Fibroblast of skin of left biceps (primary cell): ENCODE measurements around the gene SOCS6.
"Not testable (repeated sequence)": the region's sequence is repeated elsewhere in the genome, so short reads cannot be mapped to it uniquely, and the experiment has no call there.

Experiments used
- DNase-seq, 2 experiments: peaks; one replicate each; pipeline ENCODE4 v3.0.0-alpha.2; 2013; ENCODE audit warnings: low read depth in 2 of 2

The SOCS6 gene

DNA sequence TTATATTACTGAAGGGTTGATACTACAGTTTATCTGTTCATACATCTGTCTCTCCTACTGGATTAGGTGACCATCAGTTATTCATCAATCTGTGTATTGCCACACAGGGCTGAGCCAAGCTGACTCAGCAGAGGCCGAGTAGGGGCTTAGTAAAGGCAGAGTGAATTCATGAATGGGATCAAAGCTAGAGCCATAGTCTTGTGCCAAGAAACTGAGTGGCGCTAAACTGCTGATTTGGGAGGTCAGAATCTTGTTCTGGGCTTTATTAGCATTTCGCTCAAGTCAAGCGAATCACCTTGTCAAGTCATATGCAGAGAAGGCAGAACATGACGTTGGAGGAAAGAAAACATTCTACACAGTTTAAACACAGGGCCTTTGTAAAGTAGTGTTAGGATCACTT lies 34.1 kb downstream of the SOCS6 start:
- DNase-seq, result peak in 1 of 2 experiments; percentile 21

DNA sequence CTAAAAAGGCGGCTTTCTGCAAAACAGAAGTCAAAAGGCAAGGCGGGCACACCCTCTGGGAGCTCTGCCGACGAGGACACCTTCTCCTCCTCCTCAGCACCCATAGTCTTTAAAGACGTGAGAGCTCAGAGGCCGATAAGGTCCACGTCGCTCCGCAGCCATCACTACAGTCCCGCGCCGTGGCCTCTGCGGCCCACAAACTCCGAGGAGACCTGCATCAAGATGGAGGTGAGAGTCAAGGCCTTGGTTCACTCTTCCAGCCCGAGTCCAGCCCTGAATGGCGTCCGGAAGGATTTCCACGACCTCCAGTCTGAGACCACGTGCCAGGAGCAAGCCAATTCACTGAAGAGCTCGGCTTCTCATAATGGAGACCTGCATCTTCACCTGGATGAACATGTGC lies 36.1 kb downstream of the SOCS6 start:
- no peak for DNase-seq

DNA sequence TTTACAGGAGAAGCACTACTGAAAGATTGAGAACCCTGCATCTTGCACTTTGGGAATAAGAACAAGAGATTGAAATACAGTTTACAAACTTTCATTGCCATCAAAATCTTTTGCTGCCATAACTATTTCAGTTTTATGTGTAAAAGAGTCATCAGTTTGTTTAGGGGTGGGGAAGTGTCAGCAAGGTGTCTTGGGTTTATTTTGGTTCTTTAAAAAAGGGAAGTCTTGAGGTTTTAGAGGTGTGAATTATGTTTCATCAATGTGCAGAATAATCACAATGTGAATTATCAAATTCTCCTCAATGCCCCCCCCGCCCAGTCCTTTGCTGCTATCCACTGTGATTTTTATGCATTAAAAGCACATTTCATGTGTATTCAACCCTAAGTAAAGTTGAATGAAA lies 37.4 kb downstream of the SOCS6 start:
- no peak for DNase-seq

DNA sequence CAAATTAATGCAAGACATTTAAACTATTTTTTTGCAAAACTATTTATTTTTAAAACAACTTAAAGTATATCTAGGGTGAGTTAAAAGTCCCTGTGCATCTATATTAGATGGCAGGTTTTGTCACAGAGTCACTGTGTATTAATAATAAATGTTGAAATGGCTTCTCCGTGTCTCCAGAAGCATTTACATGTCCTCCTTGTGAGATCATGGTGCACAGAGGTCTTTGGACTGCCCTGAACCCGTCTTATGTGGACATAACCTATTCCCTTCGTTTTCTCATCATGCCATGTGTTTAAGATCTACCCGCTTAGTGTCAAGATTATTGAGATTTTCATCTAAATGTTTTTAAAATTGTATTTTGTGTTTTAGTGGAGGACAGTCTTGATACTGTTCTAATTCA lies 39.3 kb downstream of the SOCS6 start:
- DNase-seq, result no peak

DNA sequence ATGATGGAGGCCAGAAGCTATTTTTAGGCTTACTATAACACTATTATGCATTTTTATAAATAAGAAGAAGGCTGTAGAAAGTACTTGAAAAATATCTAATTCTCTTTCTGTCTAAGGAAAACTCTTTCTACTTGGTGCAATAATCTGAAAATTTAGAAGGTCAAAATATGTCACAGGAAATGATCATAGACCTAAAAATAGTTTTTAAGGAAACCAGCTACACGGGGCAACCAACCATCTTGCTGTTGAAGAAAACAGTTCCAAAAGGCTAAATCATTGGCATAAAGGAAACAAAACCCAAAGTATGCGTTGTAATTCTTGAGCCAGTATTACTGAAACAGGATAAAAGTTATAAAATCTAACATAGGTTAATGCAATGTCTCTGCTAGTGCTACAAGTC lies 40.2 kb downstream of the SOCS6 start:
- no peak for DNase-seq

DNA sequence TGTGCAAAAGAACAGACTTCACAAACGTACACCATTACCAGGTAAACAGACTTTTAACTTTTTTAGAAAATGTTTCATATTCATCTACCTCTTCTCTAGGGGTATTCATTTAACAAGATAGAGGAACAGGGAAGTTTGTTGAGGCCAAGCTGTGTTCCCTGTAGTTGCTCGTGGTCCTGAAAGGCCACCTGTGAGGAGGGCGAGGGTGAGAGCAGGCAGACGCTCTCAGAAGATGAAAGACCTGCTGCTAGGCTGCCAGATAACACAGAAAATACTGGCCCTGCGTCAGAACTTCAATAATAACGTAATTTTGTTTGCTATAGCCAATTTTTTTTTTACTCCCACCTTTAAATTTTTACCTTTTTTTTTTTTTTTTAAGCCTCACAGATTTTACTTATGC lies 42.0 kb downstream of the SOCS6 start:
- no peak for DNase-seq

DNA sequence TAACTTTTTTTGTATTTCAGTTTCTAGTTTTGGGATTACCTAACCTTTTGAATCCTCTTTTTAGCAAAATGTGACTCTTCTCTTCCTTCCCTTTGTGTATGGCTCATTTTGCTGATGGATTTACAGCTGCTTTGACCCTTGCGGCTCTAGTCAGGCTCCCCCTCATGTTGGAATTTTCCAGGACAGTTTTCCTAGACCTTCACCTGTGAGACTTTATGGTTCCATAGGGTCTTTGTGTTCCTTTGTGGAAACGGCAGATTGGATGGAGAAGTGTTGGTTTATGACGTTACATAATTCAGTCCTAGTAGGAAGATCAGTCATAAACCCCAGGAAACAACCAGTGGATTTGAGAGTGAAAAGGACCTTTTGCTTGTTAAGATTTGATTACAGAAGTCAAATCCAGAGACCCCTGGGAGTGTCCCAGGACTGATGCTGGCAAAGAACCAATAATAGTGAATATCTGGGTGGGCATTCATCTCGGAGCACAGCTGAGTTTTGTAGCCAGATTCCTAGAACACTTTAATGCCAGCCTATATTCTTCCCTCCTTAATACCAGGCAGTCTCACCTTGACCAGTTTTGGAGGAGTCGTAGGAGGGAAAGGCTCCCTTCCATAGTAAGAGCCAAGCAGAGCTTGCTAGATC lies 42.7 kb downstream of the SOCS6 start:
- no peak for DNase-seq

DNA sequence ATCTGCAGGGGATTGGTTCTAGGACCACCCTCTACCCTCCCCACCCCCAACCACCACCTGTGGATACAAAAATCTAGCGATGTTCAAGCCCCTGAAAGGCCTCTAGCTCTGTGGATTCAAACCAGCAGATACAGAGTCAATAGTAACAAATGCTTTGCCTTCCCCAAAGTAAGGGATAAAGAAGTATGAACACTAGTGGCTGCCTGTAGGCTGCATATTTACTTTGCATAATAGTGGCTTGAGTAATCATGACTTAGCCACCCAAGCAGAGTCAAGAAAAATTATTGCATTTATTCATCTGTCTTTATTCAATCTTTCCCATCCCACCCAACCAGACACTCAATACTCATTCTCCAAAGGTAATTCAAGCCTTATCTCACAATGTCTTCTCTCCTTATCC lies 43.8 kb downstream of the SOCS6 start:
- no peak for DNase-seq

DNA sequence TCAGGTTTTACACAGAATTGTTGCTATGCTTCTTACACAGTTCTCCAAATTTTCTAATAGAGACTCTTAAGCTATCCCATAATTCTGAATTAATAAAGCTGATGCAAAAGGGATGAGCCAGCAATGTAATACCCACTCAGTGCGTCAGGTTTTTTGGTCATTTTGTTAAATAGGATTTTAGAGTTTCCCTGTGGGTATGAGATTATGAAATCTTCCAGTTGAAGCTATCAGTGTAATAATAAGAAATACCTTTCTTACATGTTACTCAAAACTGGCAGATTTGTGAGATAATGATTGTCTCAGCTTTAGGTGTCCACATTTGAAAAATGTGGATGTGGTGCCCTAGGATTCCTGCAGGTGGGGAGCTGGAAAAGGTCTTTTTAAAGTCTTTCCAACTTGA lies 44.5 kb downstream of the SOCS6 start:
- DNase-seq, result no peak

DNA sequence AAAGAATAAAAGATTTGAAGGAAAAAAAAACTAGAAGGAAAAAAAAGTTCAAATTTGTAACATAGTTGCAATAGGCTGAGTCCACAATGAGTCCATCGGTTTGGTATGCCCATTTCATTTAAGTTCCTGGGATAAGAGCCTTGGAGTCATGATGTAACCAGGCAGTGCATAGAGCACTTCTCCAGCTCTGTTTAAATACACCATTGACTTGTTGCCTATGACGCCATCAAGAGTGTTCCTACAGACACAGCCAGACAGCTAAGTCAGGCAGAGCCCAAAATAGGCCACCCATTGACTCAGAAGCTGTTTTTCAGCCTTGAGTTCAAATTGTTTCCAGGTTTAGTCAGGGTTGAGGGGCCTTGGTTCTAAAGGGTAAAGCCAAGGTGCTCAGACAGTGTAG lies 44.9 kb downstream of the SOCS6 start:
- peak; percentile 83 to 88 for DNase-seq

DNA sequence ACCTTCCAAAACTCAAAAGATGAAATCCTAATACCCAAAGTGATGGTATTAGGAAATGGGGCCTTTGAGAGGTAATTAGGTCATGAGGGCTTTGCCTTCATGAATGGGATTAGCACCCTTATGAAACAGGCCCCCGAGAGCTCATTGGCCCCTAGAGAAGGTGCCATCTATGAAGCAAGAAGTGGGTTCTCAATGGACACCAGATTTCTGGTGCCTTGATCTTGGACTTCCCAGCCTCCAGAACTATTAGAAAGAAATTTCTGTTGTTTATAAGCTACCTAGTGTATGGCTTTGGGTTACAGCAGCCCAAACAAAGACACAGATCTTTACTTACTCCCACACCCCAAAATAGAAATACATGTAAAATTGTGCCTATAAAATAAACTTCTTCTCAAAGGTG lies 45.4 kb downstream of the SOCS6 start:
- DNase-seq, result no peak

DNA sequence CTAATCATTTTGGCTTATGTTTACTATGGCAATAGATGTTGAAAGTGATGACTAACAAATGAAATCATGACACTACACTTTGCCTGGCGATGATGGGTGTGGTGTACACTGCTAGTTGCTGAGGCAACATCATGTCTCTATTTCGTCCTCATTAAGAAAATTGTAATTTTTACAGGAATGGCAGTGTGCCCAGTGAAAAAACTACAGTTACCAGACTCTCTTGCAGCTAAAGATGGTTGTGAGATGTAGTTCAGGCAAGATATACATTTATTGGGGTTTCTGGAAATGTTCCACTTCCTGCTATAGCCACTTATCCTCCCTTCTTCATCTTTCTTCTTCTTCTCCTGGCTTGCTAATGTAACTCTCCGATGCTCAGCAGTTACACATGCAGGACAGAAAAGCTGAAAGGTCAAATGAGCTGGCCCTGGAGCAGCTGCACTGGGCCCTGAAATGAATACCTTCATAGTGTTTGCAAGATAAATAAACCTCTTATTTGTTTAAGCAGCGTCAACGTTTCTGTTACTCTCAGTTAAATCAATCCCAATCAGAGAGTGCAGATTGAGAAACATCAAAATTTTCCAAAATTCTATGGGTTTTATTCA lies 46.0 kb downstream of the SOCS6 start:
- DNase-seq, result no peak

DNA sequence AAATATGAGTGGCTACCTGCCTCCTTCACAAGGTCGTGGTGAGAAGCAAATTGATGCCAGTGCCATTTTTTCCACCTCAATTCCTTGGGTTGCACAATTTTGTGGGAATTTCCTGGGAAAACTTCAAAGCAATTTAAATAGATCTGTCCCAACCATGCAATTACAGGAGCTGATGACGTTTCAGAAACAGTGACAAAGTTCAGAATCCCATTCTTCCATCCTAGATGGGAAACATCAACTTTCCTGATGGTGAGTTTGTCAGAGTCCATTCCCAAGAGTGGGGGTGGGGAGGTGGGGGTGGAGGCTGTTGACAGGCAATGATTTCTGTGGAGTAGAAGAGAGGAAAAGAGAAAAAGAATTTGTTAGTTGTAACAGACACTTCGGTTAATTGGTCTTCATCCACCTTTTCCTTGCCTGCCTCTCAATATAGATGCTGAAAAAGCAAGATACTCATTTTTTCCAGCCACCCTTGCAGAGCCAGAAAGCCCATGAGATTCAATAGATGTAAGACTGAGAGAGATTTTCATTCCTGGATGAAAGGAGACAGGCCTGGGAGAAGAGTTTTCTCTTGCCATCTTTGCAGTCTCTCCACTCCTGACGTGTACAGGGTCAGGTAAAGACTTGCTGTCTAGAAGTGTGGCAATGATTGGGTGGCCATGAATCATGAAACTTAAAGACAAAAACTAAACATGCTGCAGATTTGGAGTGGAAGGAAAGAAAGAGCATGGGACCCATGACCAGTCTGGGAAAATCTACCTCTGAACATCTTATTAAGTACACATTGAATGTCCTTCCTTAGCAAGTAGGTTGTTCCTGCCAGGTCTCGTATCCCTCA lies 47.3 kb downstream of the SOCS6 start:
- DNase-seq, result no peak

DNA sequence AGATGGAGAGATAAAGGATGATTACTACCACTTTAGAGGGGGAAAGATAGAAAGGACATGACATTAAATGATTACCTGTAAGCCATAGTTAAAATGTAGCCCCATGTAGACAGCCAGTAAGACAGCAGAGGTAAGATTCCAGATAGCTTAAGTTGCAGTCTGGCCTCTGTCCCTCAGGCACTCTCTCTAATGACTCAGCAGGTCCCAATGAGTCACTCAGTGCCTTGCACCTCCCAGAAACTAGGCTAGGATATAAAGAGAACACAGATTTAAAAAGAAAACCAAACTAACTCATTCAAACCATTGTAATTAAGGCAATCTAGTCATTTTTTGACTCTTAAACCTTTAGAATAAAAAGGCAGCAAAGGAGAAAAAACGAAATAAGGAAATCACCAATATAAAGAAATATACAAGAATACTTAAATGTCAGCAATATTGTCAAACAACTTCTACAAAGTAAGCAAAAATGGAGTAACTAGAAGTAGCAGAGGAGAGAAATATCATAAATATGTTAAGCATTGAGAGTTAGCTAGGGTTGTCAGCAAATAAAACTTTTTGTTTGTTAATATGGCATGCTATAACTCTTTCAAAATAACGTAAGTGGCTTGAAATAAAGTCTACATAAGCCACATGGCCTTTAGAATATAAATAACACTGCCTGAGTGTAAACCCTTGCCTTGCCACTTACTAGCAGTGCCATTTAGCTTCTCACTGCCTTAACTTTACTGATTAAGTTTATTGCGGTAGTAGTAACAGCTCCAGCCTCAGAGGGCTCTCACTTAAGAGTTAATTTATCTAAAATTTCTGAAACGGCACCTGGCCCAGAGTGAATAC lies 48.5 kb downstream of the SOCS6 start:
- DNase-seq, result peak; percentile 34 to 38

DNA sequence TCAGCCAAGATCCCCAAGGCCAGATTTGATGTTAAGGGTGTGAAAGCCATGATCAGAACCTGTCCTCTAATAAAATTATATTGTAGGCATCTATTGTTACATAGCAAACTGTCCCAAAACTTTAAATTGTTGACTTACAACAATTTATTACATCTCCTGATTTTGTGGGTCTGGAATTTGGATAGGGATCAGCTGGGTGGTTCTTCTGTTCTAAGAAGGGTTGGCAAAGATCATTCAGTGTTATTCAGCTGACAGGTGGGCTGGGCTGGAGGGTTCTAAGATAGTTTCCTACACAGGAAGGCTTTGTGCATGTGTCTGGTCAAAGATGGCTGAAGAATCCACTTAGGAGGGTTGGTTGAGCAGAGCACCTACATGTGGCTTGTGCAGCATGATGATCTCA lies 50.0 kb downstream of the SOCS6 start:
- DNase-seq, result no peak

DNA sequence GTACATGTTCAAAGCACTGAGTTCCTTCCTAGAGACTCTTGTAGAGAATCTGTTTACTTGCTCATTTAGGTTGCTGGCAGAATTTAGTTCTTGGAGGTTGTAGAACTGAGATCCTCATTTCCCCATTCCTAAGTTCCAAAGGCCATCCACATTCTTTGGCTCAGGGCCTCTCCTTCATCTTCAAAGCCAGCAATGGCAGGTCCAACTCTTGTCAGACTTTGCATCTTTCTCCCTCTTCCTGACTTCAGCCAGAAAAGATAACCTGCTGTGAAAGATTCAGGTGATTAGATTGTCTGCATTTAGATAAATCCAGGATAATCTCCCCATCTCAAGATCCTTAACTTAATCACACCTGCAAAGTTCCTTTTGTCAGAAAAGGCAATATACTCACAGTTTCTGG lies 51.1 kb downstream of the SOCS6 start:
- no peak for DNase-seq

DNA sequence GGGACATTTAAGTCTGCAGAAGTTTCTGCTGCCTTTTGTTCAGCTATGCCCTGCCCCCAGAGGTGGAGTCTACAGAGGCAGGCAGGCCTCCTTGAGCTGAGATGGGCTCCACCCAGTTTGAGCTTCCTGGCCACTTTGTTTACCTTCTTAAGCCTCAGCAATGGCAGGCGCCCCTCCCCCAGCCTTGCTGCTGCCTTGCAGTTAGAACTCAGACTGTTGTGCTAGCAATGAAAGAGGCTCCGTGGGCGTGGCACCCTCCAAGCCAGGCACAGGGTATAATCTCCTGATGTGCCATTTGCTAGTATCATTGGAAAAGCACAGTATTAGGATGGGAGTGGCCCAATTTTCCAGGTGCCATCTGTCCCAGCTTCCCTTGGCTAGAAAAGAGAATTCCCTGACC lies 59.6 kb downstream of the SOCS6 start:
- not testable (repeated sequence) for DNase-seq

DNA sequence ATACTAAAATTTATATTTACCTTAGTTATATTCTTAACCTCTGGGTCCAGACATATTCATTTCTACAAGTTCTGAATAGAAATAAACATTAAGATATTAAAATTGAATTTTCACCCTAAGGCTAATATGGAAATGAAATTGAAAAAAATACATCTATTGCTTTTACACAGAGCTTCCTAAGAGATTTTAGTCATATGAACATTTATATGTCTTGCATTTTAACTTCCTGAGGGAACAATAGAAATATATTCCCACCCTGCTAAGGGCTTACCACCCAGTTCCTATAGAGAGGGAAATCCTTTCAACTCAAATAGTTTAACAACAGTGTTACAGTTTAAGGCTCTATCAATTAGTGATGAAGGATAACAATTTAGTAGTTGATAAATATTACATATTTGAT lies 60.5 kb downstream of the SOCS6 start:
- DNase-seq, result no peak

DNA sequence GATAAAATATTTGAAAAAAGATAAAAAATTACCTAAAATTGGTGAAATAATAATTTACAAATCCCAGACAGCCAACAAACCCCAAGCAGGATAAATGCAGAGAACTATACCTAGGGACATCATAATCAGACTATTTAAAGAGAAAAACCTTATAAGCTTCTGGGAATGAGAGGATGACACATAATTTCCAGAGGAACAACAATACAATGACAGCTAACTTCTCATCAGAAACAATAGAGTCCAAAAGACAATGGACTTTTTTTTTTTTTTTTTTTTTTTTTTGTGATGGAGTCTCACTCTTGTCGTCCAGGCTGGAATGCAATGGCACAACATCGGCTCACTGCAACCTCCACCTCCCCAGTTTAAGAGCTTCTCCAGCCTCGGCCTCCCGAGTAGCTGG lies 65.2 kb downstream of the SOCS6 start:
- no peak for DNase-seq

DNA sequence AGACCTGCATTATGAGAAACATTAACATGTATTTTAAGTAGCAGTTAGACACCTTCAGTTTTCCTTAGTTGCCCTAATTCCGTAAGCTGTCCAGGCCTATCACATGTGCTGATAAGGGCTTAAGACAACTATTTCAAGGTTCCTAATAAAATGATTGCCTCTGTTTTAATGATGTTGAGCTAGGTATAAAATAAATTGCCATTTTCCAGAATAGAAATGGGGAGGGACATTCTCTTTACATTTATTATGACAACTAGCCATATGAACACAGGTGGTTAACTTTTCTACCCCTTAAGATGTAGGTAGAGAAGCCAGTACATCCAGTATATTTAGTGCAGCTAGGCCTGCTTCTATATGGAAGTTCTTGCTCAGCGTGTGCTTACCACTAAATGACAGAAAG lies 65.9 kb downstream of the SOCS6 start:
- DNase-seq, result no peak

DNA sequence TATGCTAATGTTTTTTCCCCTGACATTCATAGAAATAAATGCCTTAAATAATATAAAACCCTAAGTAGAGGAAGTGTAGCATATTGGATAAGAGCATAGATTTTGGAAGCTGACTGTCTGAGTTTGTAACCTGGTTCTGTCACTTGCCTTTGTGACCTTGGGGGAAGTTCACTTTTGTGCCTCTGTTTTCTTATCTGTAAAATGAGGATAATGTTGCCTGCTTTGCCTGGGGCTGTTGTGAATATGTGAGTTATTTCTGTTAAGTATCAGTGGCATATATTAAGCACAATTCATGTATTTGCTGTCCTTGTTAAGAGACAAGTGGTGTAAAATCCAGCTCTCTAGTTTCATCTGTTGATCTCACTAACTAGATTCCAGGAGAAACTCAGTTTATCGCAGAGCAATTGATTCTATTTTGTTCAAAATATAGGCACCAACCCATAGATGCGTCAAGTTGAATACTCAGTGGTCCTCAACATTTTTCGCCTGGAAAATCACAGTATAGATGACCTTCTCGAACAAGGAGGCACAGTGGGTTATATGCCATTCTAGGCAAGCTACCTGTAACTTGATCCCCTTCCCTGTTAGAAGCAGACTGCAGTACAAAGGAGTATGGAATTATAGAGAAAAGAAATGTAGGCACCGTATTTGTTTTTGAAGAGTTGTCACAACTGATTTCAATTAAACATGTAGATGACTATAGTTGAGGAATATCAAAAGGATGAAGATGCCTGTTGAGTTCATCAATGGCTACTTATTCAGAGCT lies 67.0 kb downstream of the SOCS6 start:
- DNase-seq, result no peak

DNA sequence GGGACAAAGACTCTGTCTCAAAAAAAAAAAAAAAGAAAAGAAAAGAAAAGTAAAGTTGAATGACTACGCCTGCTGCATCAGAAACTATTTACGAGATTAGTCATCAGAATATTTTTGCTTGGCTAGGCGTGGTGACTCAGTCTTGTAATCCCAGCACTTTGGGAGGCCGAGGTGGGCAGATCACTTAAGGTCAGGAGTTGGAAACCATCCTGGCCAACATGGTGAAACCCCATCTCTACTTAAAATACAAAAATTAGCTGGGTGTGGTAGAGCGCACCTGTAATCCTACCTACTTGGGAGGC lies 69.2 kb downstream of the SOCS6 start:
- not testable (repeated sequence) for DNase-seq
